Neural progenitor cell (in vitro differentiated cells): ENCODE results near the gene CD99.

Experiments used
- EZH2 ChIP-seq: fragments of 200-600 bp; sonication (generic); IDR thresholded peaks from 2 replicates; pipeline ENCODE4 v1.6.1; 2017; ENCODE audit warnings: antibody characterized with exemption, mild to moderate bottlenecking, moderate library complexity
- TF ChIP-seq, protein P1 (sequence below): fragments of 200-600 bp; sonication (generic); IDR thresholded peaks from 2 replicates; pipeline ENCODE4 v1.5.1; 2017; ENCODE audit warnings: antibody characterized with exemption, mild to moderate bottlenecking

DNA sequence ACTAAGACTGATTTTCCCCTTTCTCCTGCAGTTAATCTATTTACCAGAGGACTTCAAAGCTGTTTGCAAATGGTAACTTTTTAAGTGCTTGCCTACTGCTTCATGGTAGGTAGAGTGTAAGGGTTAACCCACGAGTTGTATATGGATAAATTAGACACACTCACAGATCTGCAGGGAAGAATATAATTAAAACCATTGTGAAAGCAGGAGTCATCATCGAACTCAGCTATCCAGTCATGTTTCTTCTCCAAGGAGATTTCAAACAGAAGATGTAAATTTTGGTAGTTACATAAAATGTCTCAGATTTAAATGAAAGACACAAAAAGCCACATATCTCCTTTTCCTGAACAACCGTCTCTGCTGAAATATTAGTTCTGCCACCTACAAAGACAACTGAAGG lies 60.2 kb downstream of the CD99 start:
- TF ChIP-seq, protein P1, sequence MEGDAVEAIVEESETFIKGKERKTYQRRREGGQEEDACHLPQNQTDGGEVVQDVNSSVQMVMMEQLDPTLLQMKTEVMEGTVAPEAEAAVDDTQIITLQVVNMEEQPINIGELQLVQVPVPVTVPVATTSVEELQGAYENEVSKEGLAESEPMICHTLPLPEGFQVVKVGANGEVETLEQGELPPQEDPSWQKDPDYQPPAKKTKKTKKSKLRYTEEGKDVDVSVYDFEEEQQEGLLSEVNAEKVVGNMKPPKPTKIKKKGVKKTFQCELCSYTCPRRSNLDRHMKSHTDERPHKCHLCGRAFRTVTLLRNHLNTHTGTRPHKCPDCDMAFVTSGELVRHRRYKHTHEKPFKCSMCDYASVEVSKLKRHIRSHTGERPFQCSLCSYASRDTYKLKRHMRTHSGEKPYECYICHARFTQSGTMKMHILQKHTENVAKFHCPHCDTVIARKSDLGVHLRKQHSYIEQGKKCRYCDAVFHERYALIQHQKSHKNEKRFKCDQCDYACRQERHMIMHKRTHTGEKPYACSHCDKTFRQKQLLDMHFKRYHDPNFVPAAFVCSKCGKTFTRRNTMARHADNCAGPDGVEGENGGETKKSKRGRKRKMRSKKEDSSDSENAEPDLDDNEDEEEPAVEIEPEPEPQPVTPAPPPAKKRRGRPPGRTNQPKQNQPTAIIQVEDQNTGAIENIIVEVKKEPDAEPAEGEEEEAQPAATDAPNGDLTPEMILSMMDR: no peak
- TF ChIP-seq EZH2: no peak
